Stomach (tissue), 9 donors: ENCODE results near the gene ZNF213. TPM values are rescaled to one million over a fixed set of nuclear protein-coding genes. Genes with fewer than 3 reads are reported as not detected.

Experiments used
- DNase-seq, 2 donors: peaks; one replicate each; pipeline versions ENCODE4 v3.0.0 to v3.0.0-alpha.2; 2013 to 2019
- H3K27ac ChIP-seq, 5 donors: fragments of 200-600 bp in 4 of 5; sonication (generic) in 4 of 5; one replicate each; pipeline ENCODE4 v1.5.1; 2013 to 2019; ENCODE audit warnings: mild to moderate bottlenecking in 1 of 5, moderate library complexity in 1 of 5
- H3K27me3 ChIP-seq, 3 donors: fragments of 200-600 bp; sonication (generic); one replicate each; pipeline ENCODE4 v1.5.1; 2017 to 2019; ENCODE audit warnings: mixed run types in 1 of 3
- H3K36me3 ChIP-seq, 4 donors: fragments of 200-600 bp; sonication (generic); 1 replicate in 3 of 4; 2 replicates in 1 of 4; pipeline ENCODE4 v1.5.1; 2016 to 2019
- H3K4me1 ChIP-seq, 4 donors: fragments of 200-600 bp; sonication (generic); one replicate each; pipeline ENCODE4 v1.5.1; 2016 to 2019
- H3K4me3 ChIP-seq, 4 donors: fragments of 200-600 bp; sonication (generic) in 3 of 4; one replicate each; pipeline ENCODE4 v1.5.1; 2016 to 2019; ENCODE audit warnings: mild to moderate bottlenecking in 1 of 4
- H3K9me3 ChIP-seq, 4 donors: fragments of 200-600 bp; sonication (generic); one replicate each; pipeline ENCODE4 v1.5.1; 2016 to 2019
- CTCF ChIP-seq, 7 experiments: fragments of 450-650 bp in 4 of 7; fragments of 200-600 bp in 3 of 7; sonication (generic) in 3 of 7; IDR thresholded peaks; one replicate each; pipeline ENCODE4 v1.5.1; 2016 to 2019; ENCODE audit warnings: antibody characterized with exemption in 7 of 7, control low read depth in 2 of 7, mild to moderate bottlenecking in 1 of 7
- EP300 ChIP-seq: sonication (generic); formaldehyde crosslinking; IDR thresholded peaks from one replicate; pipeline ENCODE4 v1.6.1; 2017; ENCODE audit warnings: antibody characterized with exemption
- POLR2A ChIP-seq, 4 donors: fragments of 450-650 bp; IDR thresholded peaks; one replicate each; pipeline ENCODE4 v1.6.1; 2016; ENCODE audit warnings: antibody characterized with exemption in 4 of 4, control low read depth in 2 of 4, mild to moderate bottlenecking in 1 of 4, moderate library complexity in 1 of 4
- POLR2AphosphoS5 ChIP-seq, 3 donors: sonication (generic); formaldehyde crosslinking; IDR thresholded peaks; one replicate each; pipeline ENCODE4 v1.6.1; 2016; ENCODE audit warnings: antibody characterized with exemption in 3 of 3
- WGBS, 5 donors: extraction: QIAGEN DNeasy Blood & Tissue Kit in 3 of 5; methylation state at CpG; one replicate each; pipeline versions ENCODE4 v1.1.5 to v1.1.7; 2013 to 2018; 5-methylcytosine and 5-hydroxymethylcytosine counted together
- intact Hi-C: fragments of 100-400 bp; cut with DNase I; formaldehyde crosslinking; loops from one replicate; pipeline ENCODE4 v1.15.1; 2023; ENCODE audit warnings: low total_unique reads
- polyA plus RNA-seq, 3 donors: library from polyadenylated mRNA; stranded (reverse); fragments of 200-250 nt; gene quantifications; one replicate each; pipeline ENCODE4 v1.2.3, GENCODE V29; 2013
- total RNA-seq, 5 donors: library from RNA; depleted of rRNA; stranded (reverse); fragments of >200 nt; gene quantifications; one replicate each; pipeline versions ENCODE4 v1.1.0 to v1.2.3, GENCODE V29; 2014 to 2016
- donor health status: healthy with polysubstance abuse.
- donor health status: Bipolar disorder and iron deficiency.
- donor health status: healthy.

Gene ZNF213
- total and polyA plus RNA-seq, 8 donors, result 1.3 to 87.8 (median 6.5) TPM

- no peak overlapping the region for H3K27ac ChIP-seq
- no peaks in the 10 kb centered on the region for H3K36me3 ChIP-seq
- intact Hi-C loops, result no loop called here
- H3K4me3 ChIP-seq, result no peak overlapping the region
- 18 to 38% (median 24%) methylated on average over 4 of the region's 4 CpGs for WGBS, 5 donors
- no peak for DNase-seq
- peaks cover 0 to 50% (median 8%) of the 10 kb centered on the region in 3 donors for H3K27me3 ChIP-seq
- TF ChIP-seq POLR2AphosphoS5 (IDR thresholded peaks at IDR 0.05), result no peak
- peak in 1 of 7 experiments; percentile 8 for TF ChIP-seq CTCF (IDR thresholded peaks at IDR 0.05)
- H3K4me1 ChIP-seq, result peaks cover 13 to 21% (median 17%) of the 10 kb centered on the region in 4 donors
- no peaks in the 10 kb centered on the region for H3K9me3 ChIP-seq
Observed at GRCh38 chr16:3095869-3096268, 39.0 kb upstream of the ZNF213 start.

- intact Hi-C loops, result no loop called here
- H3K4me1 ChIP-seq, result peaks cover 16 to 26% (median 21%) of the 10 kb centered on the region in 4 donors
- 68 to 84% (median 81%) methylated on average over 4 to 6 of the region's 6 CpGs for WGBS, 5 donors
- H3K9me3 ChIP-seq, result no peaks in the 10 kb centered on the region
- no peak for TF ChIP-seq POLR2A (IDR thresholded peaks at IDR 0.05)
- TF ChIP-seq EP300, result no peak
- TF ChIP-seq POLR2AphosphoS5 (IDR thresholded peaks at IDR 0.05), result no peak
- no peak for TF ChIP-seq CTCF (IDR thresholded peaks at IDR 0.05)
- H3K27me3 ChIP-seq, result peaks cover 0 to 54% (median 8%) of the 10 kb centered on the region in 3 donors
- H3K4me3 ChIP-seq, result no peak overlapping the region
- no peaks in the 10 kb centered on the region for H3K36me3 ChIP-seq
- DNase-seq, result no peak
- no peak overlapping the region for H3K27ac ChIP-seq
Observed at GRCh38 chr16:3096362-3096761, 38.5 kb upstream of the ZNF213 start.

- intact Hi-C loops, result no loop called here
- no peak for DNase-seq
- Histone ChIP-seq H3K27ac (no peak overlapping the region), H3K4me1 (peaks cover 16 to 29% (median 22%) of the 10 kb centered on the region in 4 donors), H3K36me3 (no peaks in the 10 kb centered on the region), H3K9me3 (no peaks in the 10 kb centered on the region), H3K4me3 (no peak overlapping the region), H3K27me3 (peaks cover 0 to 53% (median 8%) of the 10 kb centered on the region in 3 donors)
- no peak for TF ChIP-seq CTCF (IDR thresholded peaks at IDR 0.05)
- TF ChIP-seq POLR2AphosphoS5 (IDR thresholded peaks at IDR 0.05), result no peak
- no peak for TF ChIP-seq POLR2A (IDR thresholded peaks at IDR 0.05)
- no peak for TF ChIP-seq EP300
- 48 to 57% (median 51%) methylated on average over 8 of the region's 8 CpGs for WGBS, 5 donors
Observed at GRCh38 chr16:3097266-3097665, 37.6 kb upstream of the ZNF213 start.

- H3K4me3 ChIP-seq, result peak within 1 kb of the TSS; percentile 7 to 30 (median 24)
- peak within 1 kb of the TSS in 2 of 5 donors; percentile 17 to 30 for H3K27ac ChIP-seq
- DNase-seq, result no peak
- H3K9me3 ChIP-seq, result no peaks in the 10 kb centered on the region
- intact Hi-C loops, result no loop called here
- WGBS, 5 donors, result 48 to 64% (median 52%) methylated on average over 20 to 21 of the region's 21 CpGs
- H3K27me3 ChIP-seq, result peaks cover 0 to 47% (median 0%) of the 10 kb centered on the region in 3 donors
- H3K4me1 ChIP-seq, result peaks cover 16 to 29% (median 22%) of the 10 kb centered on the region in 4 donors
- no peak for TF ChIP-seq CTCF (IDR thresholded peaks at IDR 0.05)
- no peak for TF ChIP-seq POLR2A (IDR thresholded peaks at IDR 0.05)
- TF ChIP-seq EP300, result no peak
- TF ChIP-seq POLR2AphosphoS5 (IDR thresholded peaks at IDR 0.05), result no peak
- H3K36me3 ChIP-seq, result no peaks in the 10 kb centered on the region
Observed at GRCh38 chr16:3098459-3099394, 36.1 kb upstream of the ZNF213 start, which contains the start of gene ZSCAN10. ZSCAN10 (minus strand) TSS chr16:3099294; CDS start chr16:3092937, 6,357 bp downstream.
